GM12864 (cell line): Measurements from ENCODE around the gene DHDH.

Experiments
- DNase-seq: peaks from one replicate; pipeline ENCODE4 v3.0.0-alpha.2; 2011; ENCODE audit warnings: low read depth
- H3K4me3 ChIP-seq: 2 replicates; pipeline ENCODE4 v1.5.1; 2011; ENCODE audit warnings: mild to moderate bottlenecking, low read depth, low read length, control low read depth
- TF ChIP-seq, protein P1 (sequence below): IDR thresholded peaks from 2 replicates; pipeline ENCODE4 v1.5.1; 2011; ENCODE audit warnings: low read depth, mild to moderate bottlenecking, moderate library complexity, low read length, control low read depth, inconsistent platforms; ENCODE audit errors: missing control alignments

DHDH gene

DNA sequence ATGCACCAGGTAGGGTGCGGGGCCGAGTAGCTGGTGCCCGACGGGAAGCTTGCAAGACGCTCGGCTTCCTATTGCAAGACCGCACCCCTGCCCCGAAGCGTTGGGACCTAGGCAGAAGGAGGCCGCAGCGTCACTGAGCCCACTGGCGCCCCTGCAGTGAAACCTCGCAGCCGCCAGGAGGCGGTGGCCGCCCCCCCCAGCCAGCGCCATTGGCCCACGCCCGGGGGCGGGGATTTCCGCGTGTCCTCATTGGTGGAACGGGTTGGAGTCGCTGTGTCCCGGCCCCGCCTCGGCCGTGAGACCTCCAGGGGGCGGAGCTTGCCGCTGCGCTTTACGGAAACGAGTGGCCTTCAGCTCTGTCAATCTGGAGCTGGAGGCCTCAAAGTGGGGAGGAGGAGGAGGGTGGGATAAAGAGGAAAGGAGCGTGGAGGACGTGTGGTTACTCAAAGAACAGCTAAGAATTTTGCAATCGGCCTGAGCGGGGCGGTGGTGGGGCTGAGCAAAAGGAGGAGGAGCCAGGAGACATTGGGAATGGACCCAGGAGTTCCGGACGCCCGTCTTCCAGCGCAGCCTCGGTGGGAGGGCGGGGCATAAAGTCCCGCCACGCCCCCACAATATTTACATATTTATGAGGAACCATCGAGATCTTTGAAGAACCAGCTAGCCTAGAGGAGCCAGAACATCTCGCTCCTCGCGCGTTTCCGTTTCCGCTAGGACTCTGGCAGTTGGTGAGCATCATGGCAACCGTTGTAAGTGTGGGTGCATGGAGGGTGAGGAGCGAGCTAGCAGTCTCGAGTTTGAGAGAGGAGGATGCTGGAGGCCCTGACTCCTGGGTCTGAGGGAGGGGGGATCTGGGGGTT, 59.9 kb downstream of the DHDH start, which contains the start of the genes GYS1 and RUVBL2:
TSS of gene GYS1 (minus strand) at position 135 of the 860 bp plus-strand sequence. CDS start 197 bp downstream, outside the sequence.
TSS of gene RUVBL2 (plus strand) at position 713 of the 860 bp plus-strand sequence. CDS start at position 738, 25 bp downstream.
- H3K4me3 ChIP-seq: peak within 1 kb of the TSS; percentile 98
- peak; percentile 98 for DNase-seq
- TF ChIP-seq, protein P1, sequence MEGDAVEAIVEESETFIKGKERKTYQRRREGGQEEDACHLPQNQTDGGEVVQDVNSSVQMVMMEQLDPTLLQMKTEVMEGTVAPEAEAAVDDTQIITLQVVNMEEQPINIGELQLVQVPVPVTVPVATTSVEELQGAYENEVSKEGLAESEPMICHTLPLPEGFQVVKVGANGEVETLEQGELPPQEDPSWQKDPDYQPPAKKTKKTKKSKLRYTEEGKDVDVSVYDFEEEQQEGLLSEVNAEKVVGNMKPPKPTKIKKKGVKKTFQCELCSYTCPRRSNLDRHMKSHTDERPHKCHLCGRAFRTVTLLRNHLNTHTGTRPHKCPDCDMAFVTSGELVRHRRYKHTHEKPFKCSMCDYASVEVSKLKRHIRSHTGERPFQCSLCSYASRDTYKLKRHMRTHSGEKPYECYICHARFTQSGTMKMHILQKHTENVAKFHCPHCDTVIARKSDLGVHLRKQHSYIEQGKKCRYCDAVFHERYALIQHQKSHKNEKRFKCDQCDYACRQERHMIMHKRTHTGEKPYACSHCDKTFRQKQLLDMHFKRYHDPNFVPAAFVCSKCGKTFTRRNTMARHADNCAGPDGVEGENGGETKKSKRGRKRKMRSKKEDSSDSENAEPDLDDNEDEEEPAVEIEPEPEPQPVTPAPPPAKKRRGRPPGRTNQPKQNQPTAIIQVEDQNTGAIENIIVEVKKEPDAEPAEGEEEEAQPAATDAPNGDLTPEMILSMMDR: peak; percentile 93

DNA sequence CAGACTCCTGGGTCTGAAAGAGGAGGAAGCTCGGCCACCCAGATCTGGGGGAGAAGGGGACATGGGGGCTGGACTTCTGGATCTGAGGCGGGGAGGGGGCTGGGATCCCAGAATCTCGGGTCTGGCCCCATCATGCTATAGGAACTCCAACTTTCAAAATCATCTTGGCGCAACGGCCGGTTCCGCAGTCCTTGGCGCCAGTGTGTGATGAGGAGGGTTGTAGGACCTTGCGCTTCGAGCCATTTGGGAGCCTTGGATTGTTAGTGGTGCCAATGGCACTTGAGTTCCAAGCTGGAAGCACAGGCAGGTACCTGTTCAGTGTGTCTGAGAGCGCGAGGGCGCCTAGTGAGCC, 60.5 kb downstream of the DHDH start:
- no peak for DNase-seq
- TF ChIP-seq, protein P1: no peak
- H3K4me3 ChIP-seq: peak overlapping the region; percentile 98
